Activated CD4-positive, alpha-beta memory T cell treated with anti-CD3 and anti-CD28 coated beads for 36 hours (primary cell): Measurements from ENCODE around the gene PIGQ. TPM values are rescaled to one million over a fixed set of nuclear protein-coding genes. Genes with fewer than 3 reads are reported as not detected.

Experiments
- CTCF ChIA-PET: fragments of 350-600 bp; sonication (Branson Sonifier 250); formaldehyde crosslinking; loops from one replicate; lab custom pipeline; 2021; ENCODE audit warnings: antibody characterized with exemption, inconsistent platforms; lab: Charles Lee
- POLR2A ChIA-PET: fragments of 350-600 bp; sonication (Branson Sonifier 250); formaldehyde crosslinking; loops from one replicate; lab custom pipeline; 2021; ENCODE audit warnings: antibody characterized with exemption; lab: Charles Lee
- DNase-seq: peaks from one replicate; pipeline ENCODE4 v3.0.0-alpha.2; 2020
- H3K27ac Mint-ChIP-seq: one replicate; pipeline ENCODE4 v1.8.0; 2021; ENCODE audit warnings: mixed read lengths
- H3K27me3 Mint-ChIP-seq: one replicate; pipeline ENCODE4 v1.8.0; 2021; ENCODE audit warnings: mixed read lengths
- H3K36me3 Mint-ChIP-seq: one replicate; pipeline ENCODE4 v1.8.0; 2021; ENCODE audit warnings: mixed read lengths
- H3K4me1 Mint-ChIP-seq: one replicate; pipeline ENCODE4 v1.8.0; 2021; ENCODE audit warnings: low read depth, mixed read lengths
- H3K4me3 Mint-ChIP-seq: one replicate; pipeline ENCODE4 v1.8.0; 2021; ENCODE audit warnings: mild to moderate bottlenecking, mixed read lengths
- H3K9me3 Mint-ChIP-seq: one replicate; pipeline ENCODE4 v1.8.0; 2021; ENCODE audit warnings: mixed read lengths
- intact Hi-C: fragments of 100-400 bp; cut with micrococcal nuclease; formaldehyde crosslinking; loops from one replicate; pipeline ENCODE4 v1.15.1; 2023
- total RNA-seq, 2 experiments: library from RNA; stranded (reverse); gene quantifications; one replicate each; pipeline ENCODE4 v1.2.3, GENCODE V29; 2021

The PIGQ gene
- total RNA-seq, 2 experiments from 2014 or later = 24.2 to 26.2 TPM

- Mint-ChIP-seq H3K36me3 (no peaks in the 10 kb centered on the region), H3K27me3 (no peaks in the 10 kb centered on the region), H3K9me3 (no peaks in the 10 kb centered on the region), H3K4me3 (no peak overlapping the region), H3K27ac (no peak overlapping the region), H3K4me1 (no peaks in the 10 kb centered on the region)
- intact Hi-C loops = no loop called here
- CTCF ChIA-PET = interaction anchor here (1.0 kb wide), 1 partner anchor 101 kb away, joined by 3 read pairs; no protein-coding TSS in a partner anchor
- no peak for DNase-seq
- POLR2A ChIA-PET = interaction anchor here (0.6 kb wide), 1 partner anchor 9 kb away, joined by 5 read pairs; no protein-coding TSS in a partner anchor
Measured at GRCh38 chr16:580141-580945, 10.6 kb downstream of the PIGQ start.

GRCh38 chr16:580946-581498 is 11.3 kb downstream of the PIGQ start:
- no peak overlapping the region for H3K4me3 Mint-ChIP-seq
- H3K27ac Mint-ChIP-seq = no peak overlapping the region
- H3K9me3 Mint-ChIP-seq = no peaks in the 10 kb centered on the region
- H3K36me3 Mint-ChIP-seq = no peaks in the 10 kb centered on the region
- H3K27me3 Mint-ChIP-seq = no peaks in the 10 kb centered on the region
- POLR2A ChIA-PET = no interaction called here
- no peak for DNase-seq
- no peaks in the 10 kb centered on the region for H3K4me1 Mint-ChIP-seq
- intact Hi-C loops = no loop called here
- CTCF ChIA-PET = no interaction called here

GRCh38 chr16:582218-582613 is 12.4 kb downstream of the PIGQ start:
- Mint-ChIP-seq H3K27ac (no peak overlapping the region), H3K27me3 (no peaks in the 10 kb centered on the region), H3K4me1 (peaks cover 2% of the 10 kb centered on the region), H3K9me3 (no peaks in the 10 kb centered on the region), H3K36me3 (no peaks in the 10 kb centered on the region), H3K4me3 (no peak overlapping the region)
- no peak for DNase-seq
- ChIA-PET POLR2A (no interaction called here), CTCF (no interaction called here)
- intact Hi-C loops = no loop called here

- Mint-ChIP-seq H3K9me3 (no peaks in the 10 kb centered on the region), H3K27me3 (no peaks in the 10 kb centered on the region), H3K27ac (no peak overlapping the region), H3K4me1 (peaks cover 6% of the 10 kb centered on the region), H3K36me3 (peaks cover 2% of the 10 kb centered on the region), H3K4me3 (no peak overlapping the region)
- intact Hi-C loops = no loop called here
- POLR2A ChIA-PET = no interaction called here
- DNase-seq = no peak
- CTCF ChIA-PET = interaction anchor here (0.6 kb wide), 1 partner anchor 57 kb away, joined by 3 read pairs; no protein-coding TSS in a partner anchor
Measured at GRCh38 chr16:582614-583331, 13.0 kb downstream of the PIGQ start.

GRCh38 chr16:583470-583814 is 13.7 kb downstream of the PIGQ start:
- Mint-ChIP-seq H3K27me3 (no peaks in the 10 kb centered on the region), H3K4me3 (no peak overlapping the region), H3K9me3 (no peaks in the 10 kb centered on the region), H3K4me1 (peaks cover 10% of the 10 kb centered on the region), H3K36me3 (peaks cover 5% of the 10 kb centered on the region), H3K27ac (no peak overlapping the region)
- ChIA-PET CTCF (interaction anchor here (0.6 kb wide), 1 partner anchor 56 kb away, joined by 3 read pairs; no protein-coding TSS in a partner anchor), POLR2A (no interaction called here)
- no peak for DNase-seq
- intact Hi-C loops = no loop called here

GRCh38 chr16:583815-584591 is 14.2 kb downstream of the PIGQ start:
- H3K27ac Mint-ChIP-seq = no peak overlapping the region
- CTCF ChIA-PET = no interaction called here
- H3K4me1 Mint-ChIP-seq = peaks cover 10% of the 10 kb centered on the region
- no peak overlapping the region for H3K4me3 Mint-ChIP-seq
- POLR2A ChIA-PET = no interaction called here
- intact Hi-C loops = no loop called here
- DNase-seq = no peak
- H3K9me3 Mint-ChIP-seq = no peaks in the 10 kb centered on the region
- H3K27me3 Mint-ChIP-seq = no peaks in the 10 kb centered on the region
- peaks cover 8% of the 10 kb centered on the region for H3K36me3 Mint-ChIP-seq

GRCh38 chr16:585351-585750 is 15.6 kb downstream of the PIGQ start:
- H3K4me3 Mint-ChIP-seq = no peak overlapping the region
- H3K36me3 Mint-ChIP-seq = peaks cover 8% of the 10 kb centered on the region
- intact Hi-C loops = loop anchor here (5.0 kb wide), 1 partner anchor 97 kb away; the partner anchor contains the start of genes JMJD8 and STUB1
- DNase-seq = no peak
- H3K27me3 Mint-ChIP-seq = no peaks in the 10 kb centered on the region
- peaks cover 10% of the 10 kb centered on the region for H3K4me1 Mint-ChIP-seq
- H3K9me3 Mint-ChIP-seq = no peaks in the 10 kb centered on the region
- ChIA-PET POLR2A (no interaction called here), CTCF (interaction anchor here (0.6 kb wide), 1 partner anchor 39 kb away, joined by 3 read pairs; no protein-coding TSS in a partner anchor)
- no peak overlapping the region for H3K27ac Mint-ChIP-seq

GRCh38 chr16:586047-586644 is 16.4 kb downstream of the PIGQ start:
- Mint-ChIP-seq H3K36me3 (peaks cover 8% of the 10 kb centered on the region), H3K27ac (no peak overlapping the region), H3K4me3 (peak overlapping the region; percentile 23), H3K4me1 (peaks cover 16% of the 10 kb centered on the region), H3K27me3 (no peaks in the 10 kb centered on the region), H3K9me3 (no peaks in the 10 kb centered on the region)
- DNase-seq = no peak
- CTCF ChIA-PET = interaction anchor here (0.6 kb wide), 1 partner anchor 39 kb away, joined by 3 read pairs; no protein-coding TSS in a partner anchor
- POLR2A ChIA-PET = interaction anchor here (0.8 to 1.2 kb wide), 2 partner anchors 50 to 66 kb away, joined by 3 read pairs; partner anchors contain the start of gene METTL26
- intact Hi-C loops = loop anchor here (5.0 kb wide), 1 partner anchor 96 kb away; the partner anchor contains the start of genes JMJD8 and STUB1

GRCh38 chr16:586645-587590 is 17.1 kb downstream of the PIGQ start:
- ChIA-PET CTCF (no interaction called here), POLR2A (interaction anchor here (0.8 to 1.6 kb wide), 3 partner anchors 49 to 89 kb away, joined by 3 read pairs; partner anchors contain the start of genes METTL26 and RHBDL1)
- H3K9me3 Mint-ChIP-seq = no peaks in the 10 kb centered on the region
- no peaks in the 10 kb centered on the region for H3K27me3 Mint-ChIP-seq
- peak overlapping the region; percentile 83 for H3K27ac Mint-ChIP-seq
- H3K4me1 Mint-ChIP-seq = peaks cover 20% of the 10 kb centered on the region
- peak overlapping the region; percentile 90 for H3K4me3 Mint-ChIP-seq
- DNase-seq = no peak
- peaks cover 8% of the 10 kb centered on the region for H3K36me3 Mint-ChIP-seq
- intact Hi-C loops = loop anchor here (5.0 kb wide), 1 partner anchor 95 kb away; the partner anchor contains the start of genes JMJD8 and STUB1

- ChIA-PET POLR2A (interaction anchor here (0.6 to 1.7 kb wide), 8 partner anchors 10 to 95 kb away, joined by 3 to 7 read pairs (median 3); partner anchors contain the start of genes CAPN15, JMJD8, METTL26 and PIGQ), CTCF (interaction anchor here (1.3 to 1.4 kb wide), 2 partner anchors 9 to 48 kb away, joined by 5 to 10 read pairs; partner anchors contain the start of gene METTL26)
- peaks cover 24% of the 10 kb centered on the region for H3K4me1 Mint-ChIP-seq
- peak overlapping the region; percentile 98 for H3K27ac Mint-ChIP-seq
- intact Hi-C loops = loop anchor here (1.0 to 5.0 kb wide), 3 partner anchors 9 to 94 kb away; partner anchors contain the start of genes JMJD8 and STUB1
- DNase-seq = peak; percentile 77
- peak overlapping the region; percentile 90 for H3K4me3 Mint-ChIP-seq
- no peaks in the 10 kb centered on the region for H3K9me3 Mint-ChIP-seq
- H3K27me3 Mint-ChIP-seq = no peaks in the 10 kb centered on the region
- peaks cover 8% of the 10 kb centered on the region for H3K36me3 Mint-ChIP-seq
Measured at GRCh38 chr16:588639-588888, 18.8 kb downstream of the PIGQ start.
